NT2/D1 (cell line): ENCODE measurements around the gene FBXW8.
A peak's percentile ranks its signal among the peaks of the same experiment; 100 is the strongest.

Source experiments
- DNase-seq: peaks from one replicate; pipeline ENCODE4 v3.0.0-alpha.2; 2011; ENCODE audit warnings: low read depth, low spot score
- H3K27me3 ChIP-seq: 2 replicates; pipeline ENCODE4 v1.6.0; 2011; ENCODE audit warnings: mild to moderate bottlenecking; ENCODE audit not compliant: insufficient read length, insufficient read depth
- H3K36me3 ChIP-seq: 2 replicates; pipeline ENCODE4 v1.6.1; 2011; ENCODE audit warnings: mild to moderate bottlenecking, low read length, mixed read lengths; ENCODE audit not compliant: insufficient read depth, insufficient read length
- H3K4me1 ChIP-seq: 2 replicates; pipeline ENCODE4 v1.5.1; 2011; ENCODE audit not compliant: insufficient read depth, insufficient read length
- H3K4me3 ChIP-seq: 2 replicates; pipeline ENCODE4 v1.5.1; 2011; ENCODE audit warnings: low read depth; ENCODE audit not compliant: insufficient read length
- H3K9ac ChIP-seq: 2 replicates; pipeline ENCODE4 v1.6.0; 2011; ENCODE audit warnings: low read depth; ENCODE audit not compliant: insufficient read length
- H3K9me3 ChIP-seq: 2 replicates; pipeline ENCODE4 v1.5.1; 2011; ENCODE audit warnings: mild to moderate bottlenecking, low read length; ENCODE audit not compliant: insufficient read depth
- SUZ12 ChIP-seq: IDR thresholded peaks from 2 replicates; pipeline ENCODE4 v1.6.1; 2011; ENCODE audit not compliant: insufficient read length, insufficient read depth; ENCODE audit errors: extremely low read depth
- YY1 ChIP-seq: IDR thresholded peaks from 2 replicates; pipeline ENCODE4 v1.6.1; 2011; ENCODE audit not compliant: insufficient read length, insufficient read depth
- ZNF274 ChIP-seq: IDR thresholded peaks from 2 replicates; pipeline ENCODE4 v1.6.1; 2011; ENCODE audit warnings: mild to moderate bottlenecking, low read depth, low read length

FBXW8 gene

GRCh38 chr12:116990971-116991966 is 80.5 kb downstream of the FBXW8 start:
- Histone ChIP-seq H3K27me3 (no peaks in the 10 kb centered on the region), H3K4me3 (no peak overlapping the region), H3K4me1 (no peaks in the 10 kb centered on the region), H3K9me3 (no peaks in the 10 kb centered on the region), H3K9ac (no peak overlapping the region), H3K36me3 (peaks cover 52% of the 10 kb centered on the region)
- TF ChIP-seq ZNF274 (no peak), YY1 (no peak), SUZ12 (no peak)
- DNase-seq = no peak

- H3K9ac ChIP-seq = no peak overlapping the region
- no peak overlapping the region for H3K4me3 ChIP-seq
- DNase-seq = no peak
- TF ChIP-seq SUZ12 = no peak
- TF ChIP-seq YY1 = no peak
- TF ChIP-seq ZNF274 = no peak
- H3K4me1 ChIP-seq = no peaks in the 10 kb centered on the region
- no peaks in the 10 kb centered on the region for H3K9me3 ChIP-seq
- H3K36me3 ChIP-seq = peaks cover 40% of the 10 kb centered on the region
- no peaks in the 10 kb centered on the region for H3K27me3 ChIP-seq
These were observed 85.3 kb downstream of the FBXW8 start for GRCh38 chr12:116996093-116996492.

GRCh38 chr12:116996621-116997020 is 85.9 kb downstream of the FBXW8 start:
- Histone ChIP-seq H3K36me3 (peaks cover 38% of the 10 kb centered on the region), H3K27me3 (no peaks in the 10 kb centered on the region), H3K4me3 (no peak overlapping the region), H3K9ac (no peak overlapping the region), H3K9me3 (no peaks in the 10 kb centered on the region), H3K4me1 (no peaks in the 10 kb centered on the region)
- no peak for DNase-seq
- no peak for TF ChIP-seq ZNF274
- TF ChIP-seq YY1 = no peak
- TF ChIP-seq SUZ12 = no peak

- no peak for DNase-seq
- Histone ChIP-seq H3K4me1 (no peaks in the 10 kb centered on the region), H3K9ac (no peak overlapping the region), H3K9me3 (no peaks in the 10 kb centered on the region), H3K27me3 (no peaks in the 10 kb centered on the region), H3K4me3 (no peak overlapping the region), H3K36me3 (peaks cover 37% of the 10 kb centered on the region)
- TF ChIP-seq ZNF274 (no peak), SUZ12 (no peak), YY1 (no peak)
These were observed 88.3 kb downstream of the FBXW8 start for GRCh38 chr12:116999066-116999465.

GRCh38 chr12:117000316-117000715 is 89.6 kb downstream of the FBXW8 start:
- Histone ChIP-seq H3K36me3 (peaks cover 40% of the 10 kb centered on the region), H3K9me3 (no peaks in the 10 kb centered on the region), H3K4me1 (no peaks in the 10 kb centered on the region), H3K27me3 (no peaks in the 10 kb centered on the region), H3K9ac (no peak overlapping the region), H3K4me3 (no peak overlapping the region)
- DNase-seq = peak; percentile 25
- TF ChIP-seq ZNF274 (no peak), SUZ12 (no peak), YY1 (no peak)

- peaks cover 43% of the 10 kb centered on the region for H3K36me3 ChIP-seq
- no peaks in the 10 kb centered on the region for H3K9me3 ChIP-seq
These were observed 91.5 kb downstream of the FBXW8 start for GRCh38 chr12:117002051-117002817.

More at GRCh38 chr12:117002051-117002817, 91.5 kb downstream of the FBXW8 start:
- Histone ChIP-seq H3K27me3 (no peaks in the 10 kb centered on the region), H3K9ac (no peak overlapping the region), H3K4me3 (no peak overlapping the region), H3K4me1 (no peaks in the 10 kb centered on the region)
- no peak for DNase-seq
- TF ChIP-seq YY1 (no peak), ZNF274 (no peak), SUZ12 (no peak)
